Measurements from ENCODE around the gene N4BP2. TPM values are rescaled to one million over a fixed set of nuclear protein-coding genes. Genes with fewer than 3 reads are reported as not detected.

N4BP2 gene
- total RNA-seq, 4 donors from 2014 or later: 4.5 to 8.3 (median 6.4) TPM

DNA sequence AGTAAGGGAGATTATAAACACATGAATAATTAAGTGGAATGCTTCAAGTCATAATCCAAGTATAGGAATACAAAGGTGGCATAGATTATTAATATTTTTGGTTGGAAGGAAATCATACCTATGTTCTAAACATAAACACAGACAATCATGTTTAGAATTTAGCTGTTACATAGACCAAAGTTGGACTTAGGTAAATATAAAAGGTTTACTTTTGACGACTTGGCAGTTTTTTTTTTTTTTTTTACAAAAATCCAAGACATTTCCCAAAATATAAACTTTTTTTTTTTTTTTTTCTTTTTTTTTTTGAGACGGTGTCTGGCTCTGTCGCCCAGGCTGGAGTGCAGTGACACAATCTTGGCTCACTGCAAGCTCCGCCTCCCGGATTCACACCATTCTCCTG is 3.5 kb upstream of the N4BP2 start:
- Histone ChIP-seq H3K4me3 (no peak overlapping the region), H3K27me3 (no peaks in the 10 kb centered on the region), H3K9me3 (no peaks in the 10 kb centered on the region), H3K36me3 (no peaks in the 10 kb centered on the region), H3K27ac (no peak overlapping the region), H3K4me1 (peaks cover 0 to 26% (median 4%) of the 10 kb centered on the region in 4 donors)
- DNase-seq (ENCODE audit: low spot score in 2 of 2): no peak
- no peak for TF ChIP-seq EP300 (IDR thresholded peaks at IDR 0.05)
- TF ChIP-seq CTCF (IDR thresholded peaks at IDR 0.05): no peak
- WGBS, 2 donors: 84 to 86% methylated on average over 5 of the region's 5 CpGs

DNA sequence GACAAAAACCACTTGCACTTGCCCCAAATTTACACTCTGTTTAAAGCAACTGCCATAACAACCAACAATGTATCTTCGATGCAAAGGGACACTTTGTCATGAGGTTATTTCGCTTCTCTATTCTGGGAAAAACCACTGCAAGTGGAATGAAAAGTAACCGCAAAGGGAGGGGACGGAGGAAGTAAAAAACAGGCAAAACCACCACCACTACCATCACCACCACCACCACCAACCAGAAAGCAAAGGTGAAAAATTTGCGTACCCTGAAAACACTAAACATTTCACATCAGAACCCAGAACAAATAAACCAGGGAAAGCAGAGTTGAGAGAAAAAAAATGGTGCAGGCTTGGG is 1.2 kb upstream of the N4BP2 start:
- peaks cover 0 to 35% (median 4%) of the 10 kb centered on the region in 4 donors for H3K4me1 ChIP-seq
- peak overlapping the region; percentile 95 to 100 (median 96) for H3K27ac ChIP-seq
- H3K27me3 ChIP-seq: no peaks in the 10 kb centered on the region
- DNase-seq (ENCODE audit: low spot score in 2 of 2): no peak
- WGBS, 2 donors: 4 to 5% methylated on average over 5 of the region's 5 CpGs
- TF ChIP-seq EP300 (IDR thresholded peaks at IDR 0.05): no peak
- TF ChIP-seq POLR2A (IDR thresholded peaks at IDR 0.05): no peak
- no peak for TF ChIP-seq CTCF (IDR thresholded peaks at IDR 0.05)
- H3K4me3 ChIP-seq: peak overlapping the region; percentile 74 to 96 (median 84)
- H3K36me3 ChIP-seq: no peaks in the 10 kb centered on the region
- no peaks in the 10 kb centered on the region for H3K9me3 ChIP-seq

GRCh38 chr4:40055863-40056715 is 561 bp upstream of the N4BP2 start:
- DNase-seq (ENCODE audit: low spot score in 2 of 2): peak; percentile 46 to 51
- Histone ChIP-seq H3K4me1 (peaks cover 0 to 35% (median 4%) of the 10 kb centered on the region in 4 donors), H3K36me3 (no peaks in the 10 kb centered on the region), H3K9me3 (no peaks in the 10 kb centered on the region), H3K27ac (peak overlapping the region; percentile 95 to 100 (median 96)), H3K27me3 (no peaks in the 10 kb centered on the region), H3K4me3 (peak overlapping the region; percentile 74 to 96 (median 84))
- peak in 1 of 2 donors; percentile 46 for TF ChIP-seq POLR2A (IDR thresholded peaks at IDR 0.05)
- peak in 1 of 5 experiments; percentile 4 for TF ChIP-seq CTCF (IDR thresholded peaks at IDR 0.05)
- peak in 1 of 2 donors; percentile 45 for TF ChIP-seq EP300 (IDR thresholded peaks at IDR 0.05)
- 0% methylated on average over 45 to 79 of the region's 86 CpGs for WGBS, 2 donors

DNA sequence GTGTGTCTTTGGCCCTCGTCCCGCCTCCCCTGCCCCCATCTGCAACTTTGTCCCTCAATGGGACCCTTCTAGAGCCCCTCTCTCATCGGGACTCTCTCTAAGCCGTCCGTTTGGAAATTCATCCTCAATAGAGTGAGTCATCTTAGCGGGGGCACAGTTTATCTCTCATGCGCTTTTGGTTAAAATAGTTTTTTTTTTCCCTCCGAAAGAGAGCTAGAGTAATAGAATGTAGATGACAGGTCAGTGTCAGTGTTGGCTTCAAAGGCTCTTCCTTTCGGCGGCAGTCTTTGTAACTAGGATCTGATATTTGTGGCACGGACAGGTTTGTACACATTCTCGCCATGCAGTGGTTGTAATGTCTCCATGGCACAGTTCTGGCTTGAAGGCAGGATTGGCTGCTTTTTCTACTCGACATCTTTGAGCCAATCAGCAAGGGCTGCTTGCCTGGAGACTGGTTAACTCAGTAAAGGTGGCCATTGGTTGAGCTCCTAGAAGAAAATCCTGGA is 989 bp downstream of the N4BP2 start:
- no peaks in the 10 kb centered on the region for H3K9me3 ChIP-seq
- H3K27me3 ChIP-seq: no peaks in the 10 kb centered on the region
- peak; percentile 45 to 76 for DNase-seq (ENCODE audit: low spot score in 2 of 2)
- peaks cover 0 to 29% (median 4%) of the 10 kb centered on the region in 4 donors for H3K4me1 ChIP-seq
- no peaks in the 10 kb centered on the region for H3K36me3 ChIP-seq
- peak overlapping the region; percentile 74 to 96 (median 84) for H3K4me3 ChIP-seq
- WGBS, 2 donors: 1% methylated on average over 13 of the region's 13 CpGs
- TF ChIP-seq EP300 (IDR thresholded peaks at IDR 0.05) (peak in 1 of 2 donors; percentile 72), CTCF (IDR thresholded peaks at IDR 0.05) (no peak), POLR2A (IDR thresholded peaks at IDR 0.05) (peak; percentile 45 to 52)
- peak overlapping the region; percentile 95 to 100 (median 96) for H3K27ac ChIP-seq

DNA sequence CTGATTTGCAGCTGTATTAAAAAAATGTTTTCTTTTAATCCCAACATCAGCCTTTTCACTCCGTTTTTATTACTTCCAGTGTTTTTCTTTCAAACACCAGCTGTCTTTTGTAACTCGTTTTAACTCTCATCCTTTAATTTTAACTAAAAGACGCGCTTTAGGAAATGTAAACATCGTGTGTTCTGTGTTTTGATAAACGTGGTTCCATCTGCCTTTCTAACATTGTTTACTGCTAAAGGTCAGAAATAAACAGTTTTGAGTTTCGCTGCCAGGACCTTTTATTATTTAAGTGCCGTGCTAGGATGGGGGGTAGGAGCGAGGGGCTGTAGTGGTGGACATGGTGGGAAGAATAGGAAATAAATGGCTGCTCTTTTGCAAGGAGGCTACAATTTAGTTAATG is 1.5 kb downstream of the N4BP2 start:
- DNase-seq (ENCODE audit: low spot score in 2 of 2): no peak
- H3K27ac ChIP-seq: peak overlapping the region; percentile 95 to 100 (median 96)
- no peaks in the 10 kb centered on the region for H3K27me3 ChIP-seq
- H3K4me1 ChIP-seq: peaks cover 0 to 29% (median 4%) of the 10 kb centered on the region in 4 donors
- peak overlapping the region; percentile 74 to 96 (median 84) for H3K4me3 ChIP-seq
- H3K36me3 ChIP-seq: no peaks in the 10 kb centered on the region
- TF ChIP-seq EP300 (IDR thresholded peaks at IDR 0.05) (no peak), POLR2A (IDR thresholded peaks at IDR 0.05) (no peak), CTCF (IDR thresholded peaks at IDR 0.05) (no peak)
- WGBS, 2 donors: 1% methylated on average over 9 of the region's 9 CpGs
- no peaks in the 10 kb centered on the region for H3K9me3 ChIP-seq

All from tibial nerve (tissue), 4 donors.